Mesenchymal stem cell (in vitro differentiated cells and primary cell): ENCODE results near the gene PLPP4.

Experiments
- DNase-seq: peaks from one replicate; pipeline ENCODE4 v3.0.0-alpha.2; 2013
- H2AFZ ChIP-seq: one replicate; pipeline ENCODE4 v1.6.1; 2013; ENCODE audit warnings: low read depth, mild to moderate bottlenecking, control low read depth, inconsistent platforms, low read length, moderate library complexity
- H2AK5ac ChIP-seq: 2 replicates; pipeline ENCODE4 v1.6.1; 2013; ENCODE audit warnings: low read length, moderate library complexity, mild to moderate bottlenecking, inconsistent platforms; ENCODE audit not compliant: severe bottlenecking
- H2BK120ac ChIP-seq: one replicate; pipeline ENCODE4 v1.6.1; 2013; ENCODE audit warnings: low read depth, mild to moderate bottlenecking, inconsistent platforms, low read length, moderate library complexity
- H2BK12ac ChIP-seq, 2 experiments: one replicate each; pipeline ENCODE4 v1.6.1; 2013; ENCODE audit warnings: inconsistent platforms in 2 of 2, low read length in 2 of 2, mild to moderate bottlenecking in 2 of 2, moderate library complexity in 2 of 2, control low read depth in 1 of 2
- H2BK15ac ChIP-seq: one replicate; pipeline ENCODE4 v1.6.1; 2013; ENCODE audit warnings: mild to moderate bottlenecking, low read depth, inconsistent platforms; ENCODE audit not compliant: poor library complexity, severe bottlenecking
- H2BK5ac ChIP-seq: 2 replicates; pipeline ENCODE4 v1.6.1; 2013; ENCODE audit warnings: low read depth, mild to moderate bottlenecking, low read length, control low read depth, inconsistent platforms; ENCODE audit not compliant: poor library complexity, severe bottlenecking
- H3K14ac ChIP-seq, 2 experiments: one replicate each; pipeline ENCODE4 v1.6.1; 2013; ENCODE audit warnings: inconsistent platforms in 2 of 2, low read length in 2 of 2, control low read depth in 1 of 2, mild to moderate bottlenecking in 1 of 2, moderate library complexity in 1 of 2
- H3K18ac ChIP-seq, 2 experiments: one replicate each; pipeline ENCODE4 v1.6.1; 2013; ENCODE audit warnings: inconsistent platforms in 2 of 2, low read length in 2 of 2, control low read depth in 1 of 2, low read depth in 1 of 2, mild to moderate bottlenecking in 1 of 2
- H3K23ac ChIP-seq, 2 experiments: one replicate each; pipeline ENCODE4 v1.6.1; 2013; ENCODE audit warnings: inconsistent platforms in 2 of 2, low read length in 2 of 2, mild to moderate bottlenecking in 2 of 2, moderate library complexity in 2 of 2, control low read depth in 1 of 2
- H3K27ac ChIP-seq: 2 replicates; pipeline ENCODE4 v1.5.1; 2013; ENCODE audit warnings: mild to moderate bottlenecking, moderate library complexity, low read length, control low read depth, inconsistent platforms; ENCODE audit not compliant: poor library complexity, severe bottlenecking
- H3K27me3 ChIP-seq, 2 experiments: 2 replicates each; pipeline versions ENCODE4 v1.6.1 to v1.7.0; 2013; ENCODE audit warnings: low read length in 2 of 2, mild to moderate bottlenecking in 2 of 2, moderate library complexity in 2 of 2, control low read depth in 1 of 2, inconsistent platforms in 1 of 2; ENCODE audit not compliant: control insufficient read depth in 1 of 2, insufficient read depth in 1 of 2
- H3K36me3 ChIP-seq, 2 experiments: 2 replicates each; pipeline versions ENCODE4 v1.6.1 to v1.7.0; 2013; ENCODE audit warnings: low read length in 2 of 2, control low read depth in 1 of 2, inconsistent platforms in 1 of 2, low read depth in 1 of 2, mild to moderate bottlenecking in 1 of 2; ENCODE audit not compliant: insufficient read depth in 2 of 2, control insufficient read depth in 1 of 2
- H3K4ac ChIP-seq, 2 experiments: one replicate each; pipeline ENCODE4 v1.6.1; 2013; ENCODE audit warnings: inconsistent platforms in 2 of 2, low read length in 2 of 2, mild to moderate bottlenecking in 2 of 2, moderate library complexity in 2 of 2, control low read depth in 1 of 2, low read depth in 1 of 2
- H3K4me1 ChIP-seq: 2 replicates; pipeline ENCODE4 v1.6.1; 2013; ENCODE audit warnings: low read depth, low read length, control low read depth; ENCODE audit not compliant: control insufficient read depth, insufficient read depth
- H3K4me2 ChIP-seq: 2 replicates; pipeline ENCODE4 v1.6.1; 2013; ENCODE audit warnings: low read length, mild to moderate bottlenecking, inconsistent platforms; ENCODE audit not compliant: poor library complexity, severe bottlenecking
- H3K4me3 ChIP-seq, 2 experiments: 2 replicates each; pipeline versions ENCODE4 v1.5.1 to v1.7.0; 2013; ENCODE audit warnings: low read length in 2 of 2, mild to moderate bottlenecking in 2 of 2, control low read depth in 1 of 2, low read depth in 1 of 2; ENCODE audit not compliant: insufficient read depth in 1 of 2
- H3K79me1 ChIP-seq: replicated peaks from 2 replicates; pipeline ENCODE4 v1.6.1; 2013; ENCODE audit warnings: mild to moderate bottlenecking, control low read depth, low read length, inconsistent platforms; ENCODE audit not compliant: poor library complexity, severe bottlenecking
- H3K9ac ChIP-seq: 2 replicates; pipeline ENCODE4 v1.7.0; 2013; ENCODE audit warnings: mild to moderate bottlenecking, low read length, moderate library complexity
- H3K9me3 ChIP-seq: 2 replicates; pipeline ENCODE4 v1.7.0; 2013; ENCODE audit warnings: mild to moderate bottlenecking, low read length; ENCODE audit not compliant: control insufficient read depth
- H4K8ac ChIP-seq: one replicate; pipeline ENCODE4 v1.6.1; 2013; ENCODE audit warnings: inconsistent platforms, mild to moderate bottlenecking, low read length, moderate library complexity
- H4K91ac ChIP-seq: one replicate; pipeline ENCODE4 v1.6.1; 2013; ENCODE audit warnings: mild to moderate bottlenecking, low read length, inconsistent platforms
- WGBS: methylation state at CpG from one replicate; pipeline ENCODE4 v1.1.7; 2013; ENCODE audit warnings: mixed read lengths; 5-methylcytosine and 5-hydroxymethylcytosine counted together

Gene PLPP4

DNA sequence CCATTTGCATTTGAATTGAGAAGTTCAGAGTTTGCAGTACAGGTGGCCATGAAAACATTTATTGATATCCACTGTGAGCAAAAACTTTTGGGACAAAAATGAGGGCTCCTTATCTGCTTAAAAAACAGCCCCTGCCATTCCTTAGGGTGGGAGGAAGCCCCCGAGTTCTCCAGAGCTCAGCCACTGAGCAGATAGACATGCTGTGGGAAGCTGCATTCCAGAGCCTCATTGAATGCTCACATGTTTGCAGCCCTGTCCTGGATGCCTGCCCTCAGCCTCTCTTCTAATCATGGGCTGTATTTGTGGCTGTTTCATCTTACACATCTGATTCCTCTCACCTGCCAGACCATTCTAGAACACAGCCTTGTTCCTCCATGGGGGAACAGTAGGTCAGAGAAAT, 33.3 kb downstream of the PLPP4 start:
- H2BK120ac ChIP-seq = no peak overlapping the region
- H3K4me1 ChIP-seq = no peaks in the 10 kb centered on the region
- H3K4ac ChIP-seq = no peak overlapping the region
- no peak overlapping the region for H3K14ac ChIP-seq
- H3K4me3 ChIP-seq = no peak overlapping the region
- no peak overlapping the region for H4K91ac ChIP-seq
- H3K9me3 ChIP-seq = no peaks in the 10 kb centered on the region
- H3K18ac ChIP-seq = no peak overlapping the region
- H3K9ac ChIP-seq = no peak overlapping the region
- H3K27me3 ChIP-seq = no peaks in the 10 kb centered on the region
- no peaks in the 10 kb centered on the region for H3K79me1 ChIP-seq
- no peak overlapping the region for H2BK5ac ChIP-seq
- WGBS = 40% methylated on average over 1 of the region's 1 CpG
- H3K23ac ChIP-seq = no peak overlapping the region
- H2AFZ ChIP-seq = no peak overlapping the region
- H4K8ac ChIP-seq = no peak overlapping the region
- H2BK12ac ChIP-seq = no peak overlapping the region
- no peak overlapping the region for H3K27ac ChIP-seq
- no peaks in the 10 kb centered on the region for H3K36me3 ChIP-seq
- H2BK15ac ChIP-seq = no peak overlapping the region
- DNase-seq = no peak
- H2AK5ac ChIP-seq = no peak overlapping the region
- H3K4me2 ChIP-seq = no peak overlapping the region

DNA sequence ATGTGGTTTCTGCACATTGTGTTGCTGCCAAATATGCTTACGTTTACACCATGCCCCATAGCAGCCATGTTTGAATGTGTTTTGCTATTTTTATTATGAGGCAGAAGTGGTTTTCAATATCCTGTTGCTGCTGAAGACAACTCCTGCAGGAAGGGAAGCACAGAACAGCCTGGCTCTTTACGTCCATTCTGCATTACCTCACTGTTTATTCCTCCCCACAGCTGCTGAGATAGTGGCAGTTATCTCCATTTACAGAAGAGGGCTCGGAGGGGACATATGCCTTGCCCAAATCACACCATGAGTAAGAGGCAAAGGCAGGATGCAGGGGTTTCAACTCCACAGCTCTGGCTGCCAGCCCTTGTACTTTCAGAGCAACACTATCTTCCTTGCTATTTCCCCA, 35.3 kb downstream of the PLPP4 start:
- Histone ChIP-seq H2BK120ac (no peak overlapping the region), H3K27ac (no peak overlapping the region), H4K8ac (no peak overlapping the region), H4K91ac (no peak overlapping the region), H3K79me1 (no peaks in the 10 kb centered on the region), H3K9me3 (no peaks in the 10 kb centered on the region), H3K9ac (no peak overlapping the region), H3K23ac (no peak overlapping the region), H3K4me1 (no peaks in the 10 kb centered on the region), H2BK5ac (no peak overlapping the region), H2AFZ (no peak overlapping the region), H3K14ac (no peak overlapping the region), H3K4ac (no peak overlapping the region), H3K4me3 (no peak overlapping the region), H3K4me2 (no peak overlapping the region), H2BK12ac (no peak overlapping the region), H3K18ac (no peak overlapping the region), H2BK15ac (no peak overlapping the region), H2AK5ac (no peak overlapping the region), H3K27me3 (no peaks in the 10 kb centered on the region), H3K36me3 (no peaks in the 10 kb centered on the region)
- DNase-seq = peak; percentile 24
- WGBS = 44% methylated on average over 3 of the region's 3 CpGs

DNA sequence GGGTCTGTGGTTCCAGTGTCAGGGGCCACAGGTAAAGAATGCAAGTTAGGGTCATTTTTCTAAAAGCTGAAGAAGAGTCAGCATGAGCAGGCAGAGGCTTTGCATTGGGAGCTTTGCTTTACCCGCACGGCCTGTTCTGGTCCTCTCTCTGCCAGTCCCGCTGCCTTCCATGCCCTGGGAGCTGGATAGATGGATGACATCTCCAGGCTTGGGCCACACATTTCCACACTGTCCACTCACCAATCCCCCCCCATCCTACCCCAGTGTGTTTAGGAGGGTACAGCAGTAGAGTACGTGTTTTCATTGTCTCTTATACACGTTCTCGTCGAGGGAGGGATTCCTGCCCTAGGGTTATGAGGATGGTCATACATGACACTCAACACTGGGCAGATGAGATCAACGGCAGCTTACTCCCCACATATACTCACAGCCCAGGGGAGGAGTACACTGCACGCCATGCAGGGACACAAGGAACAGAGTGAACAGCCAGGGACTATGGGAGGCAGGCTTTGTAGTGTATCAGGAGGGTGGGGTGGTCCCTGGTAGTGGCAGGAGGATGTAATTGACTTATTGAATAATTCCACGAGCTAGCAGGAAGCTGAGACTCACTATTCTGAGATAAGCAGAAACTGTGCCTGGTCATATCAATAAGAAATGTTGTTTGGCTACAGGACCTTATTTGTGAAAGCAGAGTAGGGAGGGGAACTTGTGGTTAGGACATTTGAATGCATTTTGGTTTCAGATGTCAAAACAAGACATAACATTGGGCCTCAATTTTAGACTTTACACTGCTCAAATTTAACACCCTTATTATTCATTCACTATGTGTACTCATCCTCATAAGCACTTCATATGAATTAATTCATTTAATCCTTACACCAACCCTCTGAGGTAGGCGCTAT, 36.6 kb downstream of the PLPP4 start:
- no peak overlapping the region for H4K91ac ChIP-seq
- no peak overlapping the region for H3K14ac ChIP-seq
- H3K9me3 ChIP-seq = no peaks in the 10 kb centered on the region
- H3K4me1 ChIP-seq = no peaks in the 10 kb centered on the region
- no peak overlapping the region for H3K23ac ChIP-seq
- H2BK12ac ChIP-seq = no peak overlapping the region
- 85% methylated on average over 8 of the region's 11 CpGs for WGBS
- H2AFZ ChIP-seq = no peak overlapping the region
- no peak overlapping the region for H4K8ac ChIP-seq
- no peak overlapping the region for H2BK5ac ChIP-seq
- no peak overlapping the region for H3K27ac ChIP-seq
- no peak overlapping the region for H2BK120ac ChIP-seq
- peak overlapping the region in 1 of 2 experiments; percentile 21 for H3K18ac ChIP-seq
- H2AK5ac ChIP-seq = no peak overlapping the region
- no peaks in the 10 kb centered on the region for H3K27me3 ChIP-seq
- no peak overlapping the region for H2BK15ac ChIP-seq
- H3K4ac ChIP-seq = no peak overlapping the region
- no peak overlapping the region for H3K4me3 ChIP-seq
- no peak overlapping the region for H3K9ac ChIP-seq
- H3K36me3 ChIP-seq = no peaks in the 10 kb centered on the region
- H3K79me1 ChIP-seq = no peaks in the 10 kb centered on the region
- no peak overlapping the region for H3K4me2 ChIP-seq
- no peak for DNase-seq

DNA sequence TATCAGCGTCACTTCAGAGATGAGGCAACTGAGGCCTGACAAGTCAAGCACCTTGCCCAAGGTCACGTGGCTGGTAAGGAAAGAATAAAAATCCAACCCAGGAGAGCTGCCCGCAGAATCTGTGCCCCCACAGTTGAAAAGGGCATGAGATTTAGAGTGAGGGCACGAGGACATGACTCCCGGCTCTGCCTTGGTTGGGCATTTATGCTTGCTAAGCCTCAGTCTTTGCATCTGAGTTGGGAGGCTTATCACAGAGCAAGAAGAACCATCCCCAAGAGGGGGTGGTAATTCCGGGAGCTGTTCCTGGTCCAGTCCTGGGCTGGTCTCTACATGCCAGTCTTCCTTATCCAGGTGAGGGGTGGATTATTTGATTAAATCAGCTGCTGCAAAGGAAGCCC, 37.3 kb downstream of the PLPP4 start:
- no peak for DNase-seq
- 82% methylated on average over 6 of the region's 6 CpGs for WGBS

More for the DNA sequence above, 37.3 kb downstream of the PLPP4 start:
- Histone ChIP-seq H3K27ac (no peak overlapping the region), H3K23ac (no peak overlapping the region), H3K14ac (no peak overlapping the region), H4K91ac (no peak overlapping the region), H3K4me2 (no peak overlapping the region), H2BK12ac (no peak overlapping the region), H2BK5ac (no peak overlapping the region), H3K27me3 (no peaks in the 10 kb centered on the region), H3K79me1 (no peaks in the 10 kb centered on the region), H2AK5ac (no peak overlapping the region), H3K9ac (no peak overlapping the region), H3K4me3 (no peak overlapping the region), H4K8ac (no peak overlapping the region), H2BK120ac (no peak overlapping the region), H3K4me1 (no peaks in the 10 kb centered on the region), H2BK15ac (no peak overlapping the region), H3K18ac (no peak overlapping the region), H3K4ac (no peak overlapping the region), H3K36me3 (no peaks in the 10 kb centered on the region), H3K9me3 (no peaks in the 10 kb centered on the region), H2AFZ (no peak overlapping the region)
